Activated CD4-positive, alpha-beta memory T cell treated with anti-CD3 and anti-CD28 coated beads for 36 hours (primary cell): ENCODE results near the gene CCNL1. TPM values are rescaled to one million over a fixed set of nuclear protein-coding genes. Genes with fewer than 3 reads are reported as not detected.

Source experiments
- CTCF ChIA-PET: fragments of 350-600 bp; sonication (Branson Sonifier 250); formaldehyde crosslinking; loops from one replicate; lab custom pipeline; 2021; ENCODE audit warnings: antibody characterized with exemption, inconsistent platforms; lab: Charles Lee
- POLR2A ChIA-PET: fragments of 350-600 bp; sonication (Branson Sonifier 250); formaldehyde crosslinking; loops from one replicate; lab custom pipeline; 2021; ENCODE audit warnings: antibody characterized with exemption; lab: Charles Lee
- DNase-seq: peaks from one replicate; pipeline ENCODE4 v3.0.0-alpha.2; 2020
- H3K27ac Mint-ChIP-seq: one replicate; pipeline ENCODE4 v1.8.0; 2021; ENCODE audit warnings: mixed read lengths
- H3K27me3 Mint-ChIP-seq: one replicate; pipeline ENCODE4 v1.8.0; 2021; ENCODE audit warnings: mixed read lengths
- H3K36me3 Mint-ChIP-seq: one replicate; pipeline ENCODE4 v1.8.0; 2021; ENCODE audit warnings: mixed read lengths
- H3K4me1 Mint-ChIP-seq: one replicate; pipeline ENCODE4 v1.8.0; 2021; ENCODE audit warnings: low read depth, mixed read lengths
- H3K4me3 Mint-ChIP-seq: one replicate; pipeline ENCODE4 v1.8.0; 2021; ENCODE audit warnings: mild to moderate bottlenecking, mixed read lengths
- H3K9me3 Mint-ChIP-seq: one replicate; pipeline ENCODE4 v1.8.0; 2021; ENCODE audit warnings: mixed read lengths
- intact Hi-C: fragments of 100-400 bp; cut with micrococcal nuclease; formaldehyde crosslinking; loops from one replicate; pipeline ENCODE4 v1.15.1; 2023
- total RNA-seq, 2 experiments: library from RNA; stranded (reverse); gene quantifications; one replicate each; pipeline ENCODE4 v1.2.3, GENCODE V29; 2021

The CCNL1 gene
- total RNA-seq, 2 experiments from 2014 or later = 144 to 150 TPM

DNA sequence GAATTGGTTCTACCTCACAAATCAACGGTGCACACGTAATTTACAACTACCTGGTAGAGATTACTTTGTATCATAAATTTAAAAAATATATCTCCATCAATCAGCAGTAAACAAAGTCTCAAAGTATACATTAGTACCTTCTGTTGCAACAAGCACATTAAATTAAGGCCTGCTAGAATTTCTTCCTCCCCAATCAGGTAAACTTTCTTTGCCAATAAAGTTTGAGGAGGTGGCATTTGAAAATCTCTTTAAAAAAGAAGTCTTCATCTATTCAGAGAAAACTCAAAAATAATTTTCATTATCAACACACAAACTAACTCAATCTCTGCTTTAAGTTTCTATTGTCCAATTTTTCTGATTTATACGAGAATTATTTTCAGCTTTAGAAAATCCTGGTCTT is 4.4 kb downstream of the CCNL1 start:
- peaks cover 61% of the 10 kb centered on the region for H3K4me1 Mint-ChIP-seq
- ChIA-PET CTCF (interaction anchor here (1.4 to 1.9 kb wide), 2 partner anchors 18 to 482 kb away, joined by 7 read pairs; partner anchors contain the start of gene TIPARP), POLR2A (interaction anchor here (3.0 kb wide), 1 partner anchor 19 kb away, joined by 22 read pairs; no protein-coding TSS in a partner anchor)
- DNase-seq = no peak
- peak overlapping the region; percentile 94 for H3K4me3 Mint-ChIP-seq
- peaks cover 2% of the 10 kb centered on the region for H3K27me3 Mint-ChIP-seq
- intact Hi-C loops = no loop called here
- peak overlapping the region; percentile 23 for H3K27ac Mint-ChIP-seq
- peaks cover 86% of the 10 kb centered on the region for H3K36me3 Mint-ChIP-seq
- H3K9me3 Mint-ChIP-seq = no peaks in the 10 kb centered on the region

DNA sequence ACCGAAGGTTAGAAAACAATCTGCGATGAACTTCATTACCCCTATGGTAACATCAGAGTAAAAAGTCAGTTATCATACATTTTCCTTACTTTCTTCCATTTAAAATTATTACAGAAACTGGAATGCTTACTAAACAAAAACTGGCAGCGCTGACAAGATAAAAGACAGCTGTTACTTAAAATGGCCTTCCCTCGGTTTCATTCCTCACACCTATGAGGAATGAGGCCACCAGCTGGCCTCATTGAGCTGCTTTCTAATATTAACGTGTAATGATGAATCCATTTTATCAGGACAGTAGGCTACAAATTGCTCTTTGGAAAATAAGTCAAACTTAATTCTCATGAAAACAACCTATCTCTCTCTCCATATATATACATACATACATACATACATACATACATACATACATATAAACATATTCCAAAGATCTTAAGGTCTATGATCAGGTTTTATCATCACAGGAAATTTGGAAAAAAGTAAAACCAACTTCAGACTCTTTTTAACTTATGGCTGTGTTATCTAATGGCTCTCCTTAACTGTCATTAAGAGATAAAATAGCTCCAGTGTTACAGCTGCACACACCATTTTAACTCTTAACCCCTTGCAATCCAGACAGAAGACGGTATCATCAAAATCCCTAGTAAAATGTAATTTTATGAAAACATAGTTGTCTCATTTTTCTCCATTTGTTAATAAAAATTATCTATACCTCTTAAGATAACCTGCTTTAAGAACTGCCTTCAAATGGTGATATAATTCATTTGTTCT is 5.2 kb downstream of the CCNL1 start:
- Mint-ChIP-seq H3K27ac (peak overlapping the region; percentile 57), H3K4me3 (peak overlapping the region; percentile 73), H3K27me3 (peaks cover 2% of the 10 kb centered on the region), H3K9me3 (no peaks in the 10 kb centered on the region), H3K36me3 (peaks cover 83% of the 10 kb centered on the region), H3K4me1 (peaks cover 64% of the 10 kb centered on the region)
- ChIA-PET CTCF (interaction anchor here (1.9 kb wide), 1 partner anchor 17 kb away, joined by 7 read pairs; no protein-coding TSS in a partner anchor), POLR2A (interaction anchor here (3.0 kb wide), 1 partner anchor 20 kb away, joined by 22 read pairs; no protein-coding TSS in a partner anchor)
- no peak for DNase-seq
- intact Hi-C loops = no loop called here

DNA sequence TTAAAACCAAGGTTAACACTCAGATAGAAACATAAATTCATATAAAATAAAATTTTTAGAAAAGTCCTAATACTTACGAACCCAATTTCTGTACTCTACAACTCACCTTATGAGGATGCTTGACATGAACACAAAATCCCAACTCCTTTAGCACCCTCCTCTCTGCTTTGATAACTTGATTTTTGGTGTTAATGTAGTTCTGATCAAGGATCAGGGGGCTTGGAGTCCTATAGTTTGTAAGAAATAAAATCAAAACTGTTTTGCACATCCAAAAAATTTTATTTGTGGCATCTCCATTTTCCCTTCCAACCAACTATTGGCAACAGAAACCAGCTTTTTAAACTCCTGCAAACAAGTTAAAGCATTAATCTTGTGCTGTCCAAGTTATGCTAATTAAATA is 7.0 kb downstream of the CCNL1 start:
- DNase-seq = no peak
- Mint-ChIP-seq H3K36me3 (peaks cover 86% of the 10 kb centered on the region), H3K4me3 (no peak overlapping the region), H3K4me1 (peaks cover 75% of the 10 kb centered on the region), H3K9me3 (no peaks in the 10 kb centered on the region), H3K27ac (peak overlapping the region; percentile 35), H3K27me3 (no peaks in the 10 kb centered on the region)
- ChIA-PET POLR2A (no interaction called here), CTCF (interaction anchor here (0.9 to 1.1 kb wide), 2 partner anchors 16 to 64 kb away, joined by 3 to 5 read pairs; no protein-coding TSS in a partner anchor)
- intact Hi-C loops = no loop called here

DNA sequence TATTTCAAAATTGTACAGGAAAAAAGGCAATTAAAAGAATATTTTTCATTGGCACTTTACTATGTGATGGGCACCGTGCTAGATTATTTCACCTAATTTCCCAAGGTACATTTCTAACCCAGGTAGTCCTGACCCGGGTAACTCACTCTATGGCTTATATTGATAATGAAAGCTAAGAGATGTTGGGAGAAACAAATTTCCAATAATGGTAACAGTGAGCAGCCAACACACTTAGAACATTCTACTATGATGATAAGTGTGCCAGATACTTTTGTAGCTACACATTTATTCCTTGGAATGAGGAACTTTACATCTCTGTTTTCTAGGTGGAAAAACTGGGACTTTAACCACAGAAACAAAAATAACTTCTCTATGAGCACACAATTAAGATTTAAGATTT is 7.5 kb downstream of the CCNL1 start:
- POLR2A ChIA-PET = interaction anchor here (7.0 kb wide), 1 partner anchor 8 kb away, joined by 51 read pairs; the partner anchor contains the start of gene CCNL1
- H3K27ac Mint-ChIP-seq = peak overlapping the region; percentile 18
- CTCF ChIA-PET = interaction anchor here (1.1 kb wide), 1 partner anchor 63 kb away, joined by 3 read pairs; no protein-coding TSS in a partner anchor

DNA sequence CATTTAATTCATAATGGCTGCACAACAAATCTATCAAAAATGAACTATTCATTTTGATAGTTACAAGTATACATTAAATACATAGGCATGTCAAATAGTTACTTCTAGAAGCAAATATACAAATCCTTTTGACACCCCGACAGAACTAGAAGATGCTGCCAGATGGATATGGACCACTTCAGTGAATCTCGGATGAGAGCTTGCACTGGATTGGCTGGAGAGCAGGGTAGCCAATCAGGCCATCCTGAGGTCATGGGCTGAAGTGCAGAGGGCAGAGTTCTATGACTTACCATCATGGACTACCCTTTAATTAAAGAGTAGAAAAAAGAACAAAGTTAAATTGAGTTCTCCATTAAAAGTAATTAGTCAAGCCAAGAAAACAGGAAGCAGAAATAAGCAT is 8.3 kb downstream of the CCNL1 start:
- H3K36me3 Mint-ChIP-seq = peaks cover 84% of the 10 kb centered on the region
- ChIA-PET CTCF (no interaction called here), POLR2A (interaction anchor here (0.6 to 7.0 kb wide), 3 partner anchors 9 to 490 kb away, joined by 3 to 51 read pairs (median 4); partner anchors contain the start of gene CCNL1)
- peaks cover 75% of the 10 kb centered on the region for H3K4me1 Mint-ChIP-seq
- no peak for DNase-seq
- H3K9me3 Mint-ChIP-seq = no peaks in the 10 kb centered on the region
- intact Hi-C loops = no loop called here
- H3K27ac Mint-ChIP-seq = peak overlapping the region; percentile 69
- no peak overlapping the region for H3K4me3 Mint-ChIP-seq
- no peaks in the 10 kb centered on the region for H3K27me3 Mint-ChIP-seq

More for the DNA sequence above, 7.5 kb downstream of the CCNL1 start:
- Mint-ChIP-seq H3K36me3 (peaks cover 84% of the 10 kb centered on the region), H3K4me3 (no peak overlapping the region), H3K4me1 (peaks cover 74% of the 10 kb centered on the region), H3K27me3 (no peaks in the 10 kb centered on the region), H3K9me3 (no peaks in the 10 kb centered on the region)
- intact Hi-C loops = no loop called here
- no peak for DNase-seq

DNA sequence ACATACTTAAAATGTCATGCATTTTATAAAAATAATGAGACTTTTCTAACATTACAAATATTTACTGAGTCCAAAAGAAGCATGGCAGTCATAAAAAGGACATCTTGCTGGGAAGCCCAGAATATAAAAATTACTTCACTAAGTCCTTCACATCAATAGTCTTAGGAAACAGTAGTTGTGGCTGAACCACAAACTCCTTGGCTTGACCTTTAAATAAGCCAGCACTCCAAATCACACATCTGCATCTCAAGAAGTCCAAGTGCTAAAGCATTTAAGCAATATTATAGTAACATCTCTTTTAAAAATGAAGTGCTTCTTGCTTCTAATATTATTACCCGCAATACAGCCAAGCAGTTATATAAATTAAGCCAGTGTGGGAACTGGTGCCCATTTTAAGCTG is 8.8 kb downstream of the CCNL1 start:
- H3K4me1 Mint-ChIP-seq = peaks cover 72% of the 10 kb centered on the region
- CTCF ChIA-PET = interaction anchor here (0.9 to 1.6 kb wide), 2 partner anchors 14 to 20 kb away, joined by 4 to 8 read pairs; no protein-coding TSS in a partner anchor
- H3K36me3 Mint-ChIP-seq = peaks cover 82% of the 10 kb centered on the region
- POLR2A ChIA-PET = interaction anchor here (0.6 to 7.0 kb wide), 3 partner anchors 9 to 489 kb away, joined by 3 to 51 read pairs (median 4); partner anchors contain the start of gene CCNL1
- H3K9me3 Mint-ChIP-seq = no peaks in the 10 kb centered on the region
- DNase-seq = no peak
- H3K27me3 Mint-ChIP-seq = no peaks in the 10 kb centered on the region
- H3K4me3 Mint-ChIP-seq = no peak overlapping the region
- H3K27ac Mint-ChIP-seq = no peak overlapping the region
- intact Hi-C loops = no loop called here

DNA sequence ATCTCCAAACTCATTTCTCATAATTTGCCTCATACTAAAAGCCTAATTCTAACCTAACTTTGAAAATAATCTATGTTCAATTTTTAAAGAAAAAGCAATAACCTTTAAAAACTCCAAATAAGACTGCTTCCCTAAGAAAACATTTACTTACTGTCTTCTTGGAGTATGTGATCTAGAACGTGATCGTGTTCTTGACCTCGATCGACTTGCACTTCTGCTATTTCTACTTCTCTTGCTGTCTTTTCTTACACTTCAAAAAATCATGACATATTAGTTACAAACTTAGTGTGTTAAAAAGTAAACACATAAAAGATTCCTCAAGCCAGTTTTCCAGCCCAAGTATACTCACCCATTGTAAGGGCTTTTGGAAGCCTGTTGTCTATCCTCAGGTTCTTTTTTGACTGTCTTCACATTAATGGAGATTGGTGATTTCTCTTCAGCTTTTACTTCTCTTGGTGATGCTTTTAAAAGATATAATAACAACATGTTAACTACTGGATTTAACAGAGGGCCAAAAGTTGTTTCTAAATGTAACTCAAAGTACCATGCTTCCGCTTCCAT is 10.7 kb downstream of the CCNL1 start:
- H3K4me1 Mint-ChIP-seq = peaks cover 59% of the 10 kb centered on the region
- H3K9me3 Mint-ChIP-seq = no peaks in the 10 kb centered on the region
- CTCF ChIA-PET = interaction anchor here (1.0 to 1.6 kb wide), 4 partner anchors 12 to 476 kb away, joined by 3 to 8 read pairs (median 5); no protein-coding TSS in a partner anchor
- no peaks in the 10 kb centered on the region for H3K27me3 Mint-ChIP-seq
- POLR2A ChIA-PET = interaction anchor here (0.9 to 7.0 kb wide), 6 partner anchors 8 to 473 kb away, joined by 3 to 51 read pairs (median 5); partner anchors contain the start of gene CCNL1
- peaks cover 81% of the 10 kb centered on the region for H3K36me3 Mint-ChIP-seq
- intact Hi-C loops = loop anchor here (2.0 kb wide), 1 partner anchor 20 kb away; no protein-coding TSS in a partner anchor
- peak overlapping the region; percentile 49 for H3K27ac Mint-ChIP-seq
- H3K4me3 Mint-ChIP-seq = no peak overlapping the region
- no peak for DNase-seq

DNA sequence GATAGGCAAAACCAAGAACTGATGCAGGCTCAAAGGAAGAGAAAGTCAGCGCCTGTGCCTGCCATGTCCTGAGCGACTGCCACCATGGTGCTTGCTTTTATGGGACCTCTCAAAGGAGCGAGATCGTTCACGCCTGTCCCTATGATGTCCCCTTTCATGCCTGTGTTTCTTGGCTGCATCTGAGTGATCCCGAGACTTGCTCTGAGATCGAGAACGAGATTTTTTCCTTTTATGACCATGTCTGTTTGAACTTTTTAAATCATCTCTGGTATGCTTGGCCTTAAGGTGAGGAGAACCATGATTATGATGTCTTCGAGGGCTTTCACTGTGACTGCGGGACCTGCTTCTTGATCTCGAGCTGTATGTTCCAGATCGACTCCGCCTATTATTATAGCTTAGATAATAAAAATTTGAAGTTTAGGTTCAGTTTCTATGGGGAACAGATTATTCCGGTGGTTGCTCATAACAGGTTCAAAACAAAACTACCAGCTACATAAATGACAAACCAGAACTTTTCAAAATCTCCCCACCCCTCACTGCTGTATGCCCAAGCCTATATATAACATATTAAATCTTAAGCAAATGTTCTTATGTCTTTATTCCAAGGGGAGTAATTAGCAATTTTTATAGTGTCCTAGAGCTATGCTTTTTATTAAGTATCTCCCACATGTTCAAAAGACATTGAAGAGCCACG is 11.6 kb downstream of the CCNL1 start:
- intact Hi-C loops = loop anchor here (1.0 to 2.0 kb wide), 2 partner anchors 11 to 20 kb away; no protein-coding TSS in a partner anchor
- CTCF ChIA-PET = interaction anchor here (0.7 to 1.3 kb wide), 4 partner anchors 11 to 593 kb away, joined by 3 to 6 read pairs (median 4); partner anchors contain the start of gene SSR3
- H3K4me3 Mint-ChIP-seq = peak overlapping the region; percentile 6
- peak overlapping the region; percentile 80 for H3K27ac Mint-ChIP-seq
- H3K9me3 Mint-ChIP-seq = no peaks in the 10 kb centered on the region
- POLR2A ChIA-PET = interaction anchor here (0.9 to 7.0 kb wide), 6 partner anchors 8 to 472 kb away, joined by 3 to 51 read pairs (median 5); partner anchors contain the start of gene CCNL1
- peak; percentile 53 for DNase-seq
- H3K27me3 Mint-ChIP-seq = no peaks in the 10 kb centered on the region
- peaks cover 53% of the 10 kb centered on the region for H3K4me1 Mint-ChIP-seq
- peaks cover 77% of the 10 kb centered on the region for H3K36me3 Mint-ChIP-seq

DNA sequence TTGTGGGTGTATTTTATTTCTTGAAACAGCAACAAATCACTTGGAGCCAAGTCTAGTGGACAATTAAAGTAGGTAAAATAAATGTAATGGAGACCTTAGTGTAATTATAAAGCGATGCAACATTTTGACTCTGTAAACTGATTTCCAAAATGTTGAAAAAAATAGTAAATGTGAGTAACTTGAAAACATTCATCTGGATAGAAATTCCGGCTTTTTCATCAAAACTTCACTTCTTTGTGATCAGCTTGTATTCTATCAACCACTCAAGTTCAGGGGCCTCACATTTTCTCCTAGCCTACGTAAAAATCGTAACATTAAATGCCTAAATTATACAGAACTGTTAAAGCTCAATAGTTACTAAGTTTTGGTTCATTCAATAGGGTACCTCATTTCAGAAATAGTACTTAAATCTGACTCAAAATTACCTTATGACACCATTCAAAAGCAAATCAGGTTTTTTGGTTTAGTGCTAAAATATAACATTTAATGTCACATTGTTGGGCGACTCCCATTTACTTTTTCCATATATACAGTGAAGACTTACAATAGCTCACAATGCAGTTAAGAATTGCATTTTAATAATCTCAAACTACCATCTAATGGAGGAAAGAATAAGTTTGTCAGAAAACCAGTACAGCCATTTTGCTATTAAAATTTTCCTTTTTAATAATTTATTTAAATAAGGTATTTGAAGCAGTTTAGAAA is 12.7 kb downstream of the CCNL1 start:
- intact Hi-C loops = no loop called here
- Mint-ChIP-seq H3K9me3 (no peaks in the 10 kb centered on the region), H3K27ac (no peak overlapping the region)

DNA sequence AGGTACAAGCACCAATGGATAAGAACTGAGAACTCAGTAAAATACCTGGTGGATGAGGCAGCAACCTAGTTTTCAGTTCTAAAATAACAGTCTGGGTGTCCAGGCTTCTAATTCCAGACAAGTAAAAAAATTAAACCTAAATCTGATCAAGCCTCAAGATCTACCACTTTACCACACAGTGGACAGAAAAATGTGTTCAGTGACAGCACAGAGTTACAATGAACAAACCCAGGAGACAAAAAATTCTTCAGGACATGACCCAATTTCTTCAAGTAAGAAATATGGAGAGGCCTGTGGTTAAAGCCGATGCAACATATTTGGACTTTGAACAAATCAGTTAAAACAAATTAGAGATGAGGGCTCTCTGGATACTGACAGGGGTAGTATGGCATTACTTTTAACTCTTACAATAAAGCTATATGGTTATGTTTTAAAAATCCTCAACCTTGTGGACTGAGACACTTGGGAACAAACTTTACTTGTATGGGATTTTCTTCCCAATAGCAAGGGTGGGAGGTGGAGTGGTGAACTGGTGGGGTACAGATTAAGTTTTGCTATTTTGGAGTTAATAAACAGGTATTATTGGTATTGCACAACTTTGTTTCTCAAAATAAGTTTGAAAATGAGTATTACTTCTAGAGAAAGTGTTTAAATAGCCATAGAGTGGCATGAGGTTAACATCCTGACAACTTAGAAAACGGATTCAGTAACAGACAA is 14.2 kb downstream of the CCNL1 start:
- intact Hi-C loops = no loop called here
- Mint-ChIP-seq H3K36me3 (peaks cover 55% of the 10 kb centered on the region), H3K27me3 (no peaks in the 10 kb centered on the region), H3K4me3 (no peak overlapping the region), H3K27ac (peak overlapping the region; percentile 55), H3K4me1 (peaks cover 36% of the 10 kb centered on the region), H3K9me3 (no peaks in the 10 kb centered on the region)
- DNase-seq = no peak
- POLR2A ChIA-PET = interaction anchor here (0.8 to 7.0 kb wide), 2 partner anchors 14 to 56 kb away, joined by 3 to 51 read pairs; partner anchors contain the start of gene CCNL1
- CTCF ChIA-PET = interaction anchor here (1.3 kb wide), 1 partner anchor 9 kb away, joined by 8 read pairs; no protein-coding TSS in a partner anchor

More for the DNA sequence above, 12.7 kb downstream of the CCNL1 start:
- ChIA-PET CTCF (interaction anchor here (0.6 to 1.3 kb wide), 2 partner anchors 10 to 335 kb away, joined by 3 to 8 read pairs; no protein-coding TSS in a partner anchor), POLR2A (interaction anchor here (0.6 to 7.0 kb wide), 4 partner anchors 10 to 1285 kb away, joined by 4 to 51 read pairs (median 4); partner anchors contain the start of gene CCNL1)
- no peak for DNase-seq
- Mint-ChIP-seq H3K4me3 (no peak overlapping the region), H3K4me1 (peaks cover 48% of the 10 kb centered on the region), H3K36me3 (peaks cover 70% of the 10 kb centered on the region), H3K27me3 (no peaks in the 10 kb centered on the region)
